ENCODE data around the gene CASKIN1.
A peak's percentile ranks its signal among the peaks of the same experiment; 100 is the strongest.
"Not testable (repeated sequence)": the region's sequence is repeated elsewhere in the genome, so short reads cannot be mapped to it uniquely, and the experiment has no call there.

The CASKIN1 gene

GRCh38 chr16:2145843-2146242, 50.6 kb downstream of the CASKIN1 start:
- Histone ChIP-seq H3K27ac (ENCODE audit: low read depth, low read length) (no peak overlapping the region), H2AFZ (ENCODE audit: low read depth, low read length, severe bottlenecking) (no peak overlapping the region), H3K36me3 (ENCODE audit: low read length) (no peaks in the 10 kb centered on the region), H3K4me3 (ENCODE audit: insufficient read depth, low read length, poor library complexity, severe bottlenecking) (no peak overlapping the region), H3K9ac (ENCODE audit: low read length) (no peak overlapping the region), H3K9me2 (replicated peaks; ENCODE audit: insufficient read depth, low read length) (no peaks in the 10 kb centered on the region), H3K9me3 (ENCODE audit: insufficient read depth, low read length) (no peaks in the 10 kb centered on the region), H3K4me2 (ENCODE audit: low read depth, low read length, poor library complexity, severe bottlenecking) (no peak overlapping the region), H3F3A (ENCODE audit: insufficient read depth) (peaks cover 28% of the 10 kb centered on the region), H3K27me3 (ENCODE audit: low read length) (no peaks in the 10 kb centered on the region), H3K79me2 (ENCODE audit: insufficient read depth, low read length) (no peaks in the 10 kb centered on the region), H4K20me1 (ENCODE audit: low read depth, low read length) (no peaks in the 10 kb centered on the region)
- TF ChIP-seq CTCF (IDR thresholded peaks at IDR 0.05; ENCODE audit: insufficient read depth, low read length, poor library complexity, severe bottlenecking) (no peak), EZH2phosphoT487 (conservative IDR thresholded peaks at IDR 0.05; ENCODE audit: low read length) (no peak)

GRCh38 chr16:2143878-2144485, 52.4 kb downstream of the CASKIN1 start:
- Histone ChIP-seq H3K9me3 (ENCODE audit: insufficient read depth, low read length) (no peaks in the 10 kb centered on the region), H3K9me2 (replicated peaks; ENCODE audit: insufficient read depth, low read length) (no peaks in the 10 kb centered on the region), H3K36me3 (ENCODE audit: low read length) (no peaks in the 10 kb centered on the region), H4K20me1 (ENCODE audit: low read depth, low read length) (no peaks in the 10 kb centered on the region), H2AFZ (ENCODE audit: low read depth, low read length, severe bottlenecking) (no peak overlapping the region), H3K79me2 (ENCODE audit: insufficient read depth, low read length) (no peaks in the 10 kb centered on the region), H3K4me2 (ENCODE audit: low read depth, low read length, poor library complexity, severe bottlenecking) (no peak overlapping the region), H3K27me3 (ENCODE audit: low read length) (no peaks in the 10 kb centered on the region), H3K9ac (ENCODE audit: low read length) (no peak overlapping the region), H3K27ac (ENCODE audit: low read depth, low read length) (no peak overlapping the region), H3F3A (ENCODE audit: insufficient read depth) (0 out of 2 replicates have a peak, but pooled peaks cover 14% of the 10 kb centered on the region), H3K4me3 (ENCODE audit: insufficient read depth, low read length, poor library complexity, severe bottlenecking) (no peak overlapping the region)
- no peak for TF ChIP-seq EZH2phosphoT487 (conservative IDR thresholded peaks at IDR 0.05; ENCODE audit: low read length)
- TF ChIP-seq CTCF (IDR thresholded peaks at IDR 0.05; ENCODE audit: insufficient read depth, low read length, poor library complexity, severe bottlenecking) = no peak

GRCh38 chr16:2142942-2143877, 53.2 kb downstream of the CASKIN1 start:
- no peak overlapping the region for H3K9ac ChIP-seq (ENCODE audit: low read length)
- no peaks in the 10 kb centered on the region for H3K9me2 ChIP-seq (replicated peaks; ENCODE audit: insufficient read depth, low read length)
- TF ChIP-seq EZH2phosphoT487 (conservative IDR thresholded peaks at IDR 0.05; ENCODE audit: low read length) = no peak
- TF ChIP-seq CTCF (IDR thresholded peaks at IDR 0.05; ENCODE audit: insufficient read depth, low read length, poor library complexity, severe bottlenecking) = no peak
- no peak overlapping the region for H3K27ac ChIP-seq (ENCODE audit: low read depth, low read length)
- H3K79me2 ChIP-seq (ENCODE audit: insufficient read depth, low read length) = no peaks in the 10 kb centered on the region
- H3K27me3 ChIP-seq (ENCODE audit: low read length) = no peaks in the 10 kb centered on the region
- H3K36me3 ChIP-seq (ENCODE audit: low read length) = no peaks in the 10 kb centered on the region
- 0 out of 2 replicates have a peak, but pooled peaks cover 14% of the 10 kb centered on the region for H3F3A ChIP-seq (ENCODE audit: insufficient read depth)
- no peak overlapping the region for H3K4me3 ChIP-seq (ENCODE audit: insufficient read depth, low read length, poor library complexity, severe bottlenecking)
- no peaks in the 10 kb centered on the region for H4K20me1 ChIP-seq (ENCODE audit: low read depth, low read length)
- no peak overlapping the region for H2AFZ ChIP-seq (ENCODE audit: low read depth, low read length, severe bottlenecking)
- H3K4me2 ChIP-seq (ENCODE audit: low read depth, low read length, poor library complexity, severe bottlenecking) = no peak overlapping the region
- no peaks in the 10 kb centered on the region for H3K9me3 ChIP-seq (ENCODE audit: insufficient read depth, low read length)

GRCh38 chr16:2135770-2136490, 60.5 kb downstream of the CASKIN1 start, which contains the start of gene PKD1:
Gene PKD1, minus strand, starts transcription at chr16:2135898. Its CDS starts 209 bp downstream, at chr16:2135689.
- H3K79me2 ChIP-seq (ENCODE audit: insufficient read depth, low read length); H3F3A ChIP-seq (ENCODE audit: insufficient read depth); H3K27me3 ChIP-seq (ENCODE audit: low read length); H3K9me2 ChIP-seq (replicated peaks; ENCODE audit: insufficient read depth, low read length); H3K9me3 ChIP-seq (ENCODE audit: insufficient read depth, low read length); H3K27ac ChIP-seq (ENCODE audit: low read depth, low read length); H3K36me3 ChIP-seq (ENCODE audit: low read length); H4K20me1 ChIP-seq (ENCODE audit: low read depth, low read length): not testable (repeated sequence)
- peak within 1 kb of the TSS; percentile 64 for H3K9ac ChIP-seq (ENCODE audit: low read length)
- H2AFZ ChIP-seq (ENCODE audit: low read depth, low read length, severe bottlenecking) = peak within 1 kb of the TSS; percentile 87
- peak within 1 kb of the TSS; percentile 56 for H3K4me2 ChIP-seq (ENCODE audit: low read depth, low read length, poor library complexity, severe bottlenecking)
- H3K4me3 ChIP-seq (ENCODE audit: insufficient read depth, low read length, poor library complexity, severe bottlenecking) = peak within 1 kb of the TSS; percentile 58

GRCh38 chr16:2135071-2135470, 61.3 kb downstream of the CASKIN1 start:
- H3K9ac ChIP-seq (ENCODE audit: low read length) = peak overlapping the region; percentile 45; the same call in 1 of the 2 replicates
- H3K9me3 ChIP-seq (ENCODE audit: insufficient read depth, low read length); H3K79me2 ChIP-seq (ENCODE audit: insufficient read depth, low read length); H3K36me3 ChIP-seq (ENCODE audit: low read length); H2AFZ ChIP-seq (ENCODE audit: low read depth, low read length, severe bottlenecking); H3F3A ChIP-seq (ENCODE audit: insufficient read depth); H3K27me3 ChIP-seq (ENCODE audit: low read length); H3K9me2 ChIP-seq (replicated peaks; ENCODE audit: insufficient read depth, low read length); H3K27ac ChIP-seq (ENCODE audit: low read depth, low read length); H4K20me1 ChIP-seq (ENCODE audit: low read depth, low read length): not testable (repeated sequence)
- H3K4me2 ChIP-seq (ENCODE audit: low read depth, low read length, poor library complexity, severe bottlenecking) = peak overlapping the region; percentile 48
- H3K4me3 ChIP-seq (ENCODE audit: insufficient read depth, low read length, poor library complexity, severe bottlenecking) = peak overlapping the region; percentile 40
